C4-2B (cell line): Measurements from ENCODE around the gene CCNL2.

Experiments
- H3K27ac ChIP-seq: fragments of 450-650 bp; 2 replicates; pipeline ENCODE4 v1.5.1; 2017
- ZFX ChIP-seq: fragments of 450-650 bp; IDR thresholded peaks from 2 replicates; pipeline ENCODE4 v1.6.1; 2017
- TF ChIP-seq, protein P1 (sequence below): fragments of 450-650 bp; conservative IDR thresholded peaks from 2 replicates; pipeline ENCODE4 v1.5.1; 2017; ENCODE audit warnings: mild to moderate bottlenecking

Gene CCNL2

DNA sequence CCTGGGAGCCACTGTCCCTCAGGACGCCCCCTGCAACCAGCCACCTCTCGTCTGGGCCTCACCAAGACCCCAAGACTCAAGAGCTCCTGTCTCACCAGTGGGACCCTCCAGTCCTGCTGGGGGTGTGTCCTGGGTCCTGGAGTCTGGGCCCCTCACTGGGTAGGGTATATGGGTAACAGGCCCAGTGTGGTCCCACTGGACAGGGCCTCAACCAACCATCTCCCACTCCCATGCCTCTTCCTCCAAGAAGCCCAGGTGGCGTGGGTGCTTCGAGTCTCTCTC lies 35.6 kb upstream of the CCNL2 start:
- peak overlapping the region; percentile 100 for H3K27ac ChIP-seq
- TF ChIP-seq ZFX, result no peak
- TF ChIP-seq, protein P1, sequence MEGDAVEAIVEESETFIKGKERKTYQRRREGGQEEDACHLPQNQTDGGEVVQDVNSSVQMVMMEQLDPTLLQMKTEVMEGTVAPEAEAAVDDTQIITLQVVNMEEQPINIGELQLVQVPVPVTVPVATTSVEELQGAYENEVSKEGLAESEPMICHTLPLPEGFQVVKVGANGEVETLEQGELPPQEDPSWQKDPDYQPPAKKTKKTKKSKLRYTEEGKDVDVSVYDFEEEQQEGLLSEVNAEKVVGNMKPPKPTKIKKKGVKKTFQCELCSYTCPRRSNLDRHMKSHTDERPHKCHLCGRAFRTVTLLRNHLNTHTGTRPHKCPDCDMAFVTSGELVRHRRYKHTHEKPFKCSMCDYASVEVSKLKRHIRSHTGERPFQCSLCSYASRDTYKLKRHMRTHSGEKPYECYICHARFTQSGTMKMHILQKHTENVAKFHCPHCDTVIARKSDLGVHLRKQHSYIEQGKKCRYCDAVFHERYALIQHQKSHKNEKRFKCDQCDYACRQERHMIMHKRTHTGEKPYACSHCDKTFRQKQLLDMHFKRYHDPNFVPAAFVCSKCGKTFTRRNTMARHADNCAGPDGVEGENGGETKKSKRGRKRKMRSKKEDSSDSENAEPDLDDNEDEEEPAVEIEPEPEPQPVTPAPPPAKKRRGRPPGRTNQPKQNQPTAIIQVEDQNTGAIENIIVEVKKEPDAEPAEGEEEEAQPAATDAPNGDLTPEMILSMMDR, result no peak

DNA sequence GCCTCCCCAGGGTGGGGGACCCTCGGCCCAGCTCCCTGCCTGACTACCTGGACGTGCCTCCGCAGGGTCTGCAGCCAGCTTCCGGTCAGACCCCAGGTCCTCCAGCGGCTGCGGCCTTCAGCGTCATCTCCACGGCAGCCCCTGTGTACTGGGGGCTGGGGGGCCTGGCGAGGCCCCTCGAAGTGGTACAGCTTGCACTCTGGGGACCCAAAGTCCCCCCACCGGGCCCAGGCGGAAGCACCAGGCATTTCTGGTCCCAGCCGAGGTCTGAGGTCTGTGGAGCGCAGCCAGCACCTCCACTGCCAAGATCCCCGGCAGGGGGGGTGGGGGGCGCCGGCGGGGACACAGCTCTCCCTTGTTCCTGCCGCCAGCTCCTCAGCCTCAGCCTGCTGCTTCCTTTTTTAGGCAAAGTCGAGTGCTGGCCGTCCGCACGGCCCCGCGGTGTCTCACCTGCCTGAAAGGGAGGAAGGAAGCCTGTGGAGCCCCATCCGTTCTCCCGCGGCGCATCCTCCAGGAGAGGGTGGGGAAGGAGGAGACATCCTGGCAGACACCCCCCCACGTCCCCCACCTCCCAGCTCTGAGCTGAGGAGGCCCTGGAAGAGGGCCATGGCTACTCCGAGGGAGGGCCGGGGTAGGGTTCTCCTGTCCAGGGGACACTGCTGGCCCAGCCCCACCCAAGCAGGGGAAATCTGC lies 35.1 kb upstream of the CCNL2 start:
- H3K27ac ChIP-seq, result peak overlapping the region; percentile 100
- no peak for TF ChIP-seq ZFX
- TF ChIP-seq, protein P1, result no peak

DNA sequence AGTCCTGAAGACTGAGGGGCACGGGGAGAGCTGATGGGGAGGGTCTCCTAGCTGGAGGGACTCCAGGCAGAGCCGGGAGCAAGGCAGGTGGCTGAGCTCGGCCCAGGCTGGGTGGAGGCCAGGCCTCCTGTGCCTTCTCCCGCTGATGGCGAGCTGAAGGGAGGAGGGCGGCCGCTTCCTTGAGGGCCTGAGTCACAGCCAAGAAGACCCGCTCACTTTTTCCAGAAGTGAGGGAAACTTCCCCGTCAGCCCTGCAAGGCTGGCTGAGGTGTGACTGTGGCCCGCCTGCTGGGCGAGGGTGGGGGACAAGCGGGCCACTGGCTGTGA lies 34.6 kb upstream of the CCNL2 start:
- H3K27ac ChIP-seq, result peak overlapping the region; percentile 100
- TF ChIP-seq ZFX, result no peak
- TF ChIP-seq, protein P1, result no peak

DNA sequence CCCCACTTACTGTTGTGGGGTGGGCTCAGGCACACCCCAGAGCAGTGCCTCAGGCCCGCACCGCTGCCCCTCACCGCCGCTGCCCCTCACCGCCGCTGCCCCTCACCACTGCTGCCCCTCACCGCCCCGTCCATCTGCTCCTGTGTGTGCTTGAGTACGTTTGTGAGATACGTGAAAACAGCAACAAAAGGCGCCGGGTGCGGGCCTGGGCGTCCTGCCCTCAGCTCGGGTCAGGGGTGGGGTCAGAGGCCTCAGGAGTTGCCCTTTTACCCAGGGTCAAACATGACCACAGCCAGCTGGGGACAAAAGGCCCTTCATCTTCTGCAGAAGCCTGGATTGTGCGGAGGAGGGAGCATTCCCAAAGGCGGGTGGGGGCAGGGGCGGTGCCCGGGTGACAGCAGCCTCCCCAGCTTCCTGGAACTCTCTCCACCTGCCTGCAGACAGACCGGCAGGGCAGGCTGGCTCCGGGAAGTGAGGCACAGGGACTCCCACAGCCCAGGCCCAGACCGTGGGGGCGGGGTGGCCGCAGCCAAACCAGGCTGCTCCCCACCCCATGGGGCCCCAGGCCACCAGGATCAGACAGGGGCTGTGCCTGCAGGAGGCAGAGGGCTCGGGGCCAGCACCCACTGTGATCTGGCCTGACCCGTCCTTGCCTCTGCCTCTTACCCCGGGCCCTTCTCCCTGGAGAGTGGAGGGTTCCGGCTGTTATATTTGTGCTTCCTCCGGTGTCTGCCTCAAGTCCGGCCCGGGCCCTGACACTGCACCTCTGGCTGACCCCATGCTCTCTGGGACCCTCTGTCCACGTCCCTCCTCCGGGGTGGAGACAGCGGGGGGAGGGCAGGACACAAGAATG lies 34.0 kb upstream of the CCNL2 start:
- H3K27ac ChIP-seq, result peak overlapping the region; percentile 100
- TF ChIP-seq, protein P1, result no peak
- TF ChIP-seq ZFX, result peak; percentile 77; the same call in 1 of the 2 replicates

DNA sequence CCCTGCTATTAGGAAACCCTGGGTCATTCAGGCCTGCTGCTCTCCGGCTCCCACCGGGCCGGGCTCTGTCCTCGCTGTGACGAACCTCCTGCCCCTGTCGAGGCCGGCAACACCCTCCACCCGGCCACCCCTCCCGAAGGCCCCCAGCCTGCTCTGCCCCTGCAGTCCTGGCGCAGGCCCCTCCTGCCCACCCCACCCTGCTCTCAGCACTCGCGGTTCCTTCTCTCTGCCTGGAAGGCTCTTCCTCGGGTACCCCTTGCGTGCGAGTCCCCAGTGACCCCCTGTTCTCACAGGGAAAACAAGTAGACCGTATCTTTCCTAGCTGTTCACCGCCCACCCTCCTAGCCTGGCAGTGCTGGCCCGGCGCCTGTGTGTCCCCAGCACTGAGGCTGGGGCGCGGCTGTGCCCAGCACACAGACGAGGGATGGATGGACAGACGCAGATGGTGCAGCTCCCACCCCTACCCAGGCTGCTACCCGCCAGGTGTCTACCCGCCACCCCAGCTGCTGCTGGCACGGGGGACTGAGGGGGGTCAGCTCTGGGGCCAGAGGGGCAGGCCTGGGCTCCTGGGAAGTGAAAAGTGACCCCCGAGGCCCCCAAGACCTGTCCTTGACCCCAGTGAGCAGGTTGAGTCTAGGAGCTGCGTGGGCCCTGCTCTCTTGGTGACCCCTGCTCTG lies 33.3 kb upstream of the CCNL2 start:
- peak overlapping the region; percentile 100 for H3K27ac ChIP-seq
- TF ChIP-seq ZFX, result no peak

DNA sequence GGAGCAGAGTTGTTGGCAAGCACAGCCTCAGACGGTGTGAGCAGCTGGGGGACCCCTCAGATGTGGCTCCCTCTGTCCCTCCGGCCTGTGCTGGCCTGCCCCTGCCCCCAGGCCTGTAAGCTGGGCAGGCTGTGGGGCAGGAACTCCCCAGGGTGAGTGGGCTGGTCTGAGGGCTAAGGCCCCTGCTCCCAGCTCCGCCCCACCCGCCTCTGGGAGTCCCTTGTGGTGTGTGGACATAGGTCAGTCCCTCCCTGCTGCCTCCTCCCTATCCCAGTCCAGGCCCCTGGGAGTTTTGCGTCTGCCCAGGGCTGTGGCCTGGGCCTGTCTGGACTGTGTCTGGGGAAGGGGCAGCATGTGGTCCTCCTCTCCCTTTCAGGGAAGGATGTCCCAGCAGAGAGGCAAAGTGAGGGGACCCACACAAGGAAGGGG lies 32.7 kb upstream of the CCNL2 start:
- TF ChIP-seq ZFX, result no peak
- TF ChIP-seq, protein P1, result no peak

DNA sequence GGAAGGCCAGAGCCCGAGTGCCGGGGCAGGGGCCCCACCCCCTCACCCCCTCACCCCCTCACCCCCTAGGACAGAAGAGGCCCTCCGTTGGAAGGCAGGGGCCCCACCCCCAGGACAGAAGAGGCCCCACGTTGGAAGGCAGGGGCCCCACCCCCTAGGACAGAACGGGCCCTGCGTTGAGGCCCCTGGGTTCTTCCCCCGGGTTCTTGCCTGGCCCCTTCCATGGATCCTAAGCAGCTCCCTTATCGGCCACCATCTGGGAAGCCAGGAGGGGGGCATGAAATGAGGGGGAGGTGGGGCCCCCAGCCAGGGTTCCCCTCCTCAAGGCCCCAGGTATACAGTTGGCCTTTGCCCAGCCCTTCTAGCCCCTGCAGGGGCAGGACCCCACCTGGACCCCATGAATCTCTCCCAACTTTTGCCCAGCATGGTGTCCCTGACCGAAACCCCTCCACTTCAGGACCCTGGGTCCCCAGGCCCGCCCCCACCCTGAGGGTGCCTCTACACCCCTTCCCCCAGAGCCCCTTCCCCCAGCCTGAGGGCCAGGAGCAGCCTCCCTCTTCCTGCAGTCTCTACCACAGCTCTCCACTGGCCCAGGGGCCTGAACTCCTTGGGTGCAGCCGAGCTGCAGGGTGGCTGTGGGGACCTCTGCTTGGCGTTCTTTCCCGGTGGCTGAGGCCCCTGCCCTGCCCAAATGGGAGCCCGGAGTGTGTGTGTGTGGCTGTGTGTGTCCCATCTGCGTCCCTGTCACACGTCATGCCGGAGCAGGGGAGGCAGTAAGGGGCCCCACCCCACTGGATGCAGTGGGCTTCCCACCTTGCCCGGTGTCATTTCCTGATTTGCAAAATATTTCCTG lies 32.1 kb upstream of the CCNL2 start:
- peak overlapping the region; percentile 100 for H3K27ac ChIP-seq
- no peak for TF ChIP-seq ZFX
- TF ChIP-seq, protein P1, result no peak

More for the DNA sequence above, 32.7 kb upstream of the CCNL2 start:
- peak overlapping the region; percentile 100 for H3K27ac ChIP-seq
